K562 (cell line): Measurements from ENCODE around the gene PKLR. TPM values are rescaled to one million over a fixed set of nuclear protein-coding genes. Genes with fewer than 3 reads are reported as not detected.
A peak's percentile ranks its signal among the peaks of the same experiment; 100 is the strongest.

ENCODE experiments used
- ATF7 ChIP-seq: fragments of 450-650 bp; IDR thresholded peaks from 2 replicates; pipeline ENCODE4 v1.7.1; 2014; ENCODE audit warnings: mild to moderate bottlenecking, moderate library complexity
- CC2D1A ChIP-seq: fragments of 450-650 bp; IDR thresholded peaks from 2 replicates; pipeline ENCODE4 v1.6.1; 2017; ENCODE audit warnings: mild to moderate bottlenecking
- GABPA ChIP-seq: fragments of 200-800 bp; sonication (Bioruptor generic); conservative IDR thresholded peaks from 2 replicates; pipeline ENCODE4 v1.6.1; 2016; ENCODE audit warnings: low read depth, missing genetic modification characterization, missing compliant biosample characterization
- HNRNPH1 ChIP-seq: fragments of 200-400 bp; formaldehyde crosslinking; optimal IDR thresholded peaks from 2 replicates; pipeline ENCODE3; 2017; ENCODE audit warnings: low read depth, mild to moderate bottlenecking, low read length, moderate library complexity
- HNRNPUL1 ChIP-seq: fragments of 200-400 bp; formaldehyde crosslinking; IDR thresholded peaks from 2 replicates; pipeline ENCODE4 v1.6.1; 2017; ENCODE audit warnings: low read length
- HSF4 ChIP-seq: fragments of 250-450 bp; sonication (Bioruptor Pico); IDR thresholded peaks from 2 replicates; pipeline ENCODE4 v2.1.2; 2022; ENCODE audit warnings: mild to moderate bottlenecking, moderate library complexity, borderline replicate concordance
- KAT8 ChIP-seq: fragments of 450-650 bp; IDR thresholded peaks from 2 replicates; pipeline ENCODE4 v1.6.1; 2016; ENCODE audit warnings: low read depth, mild to moderate bottlenecking
- KDM5B ChIP-seq: fragments of 200-600 bp; sonication (generic); IDR thresholded peaks from 2 replicates; pipeline ENCODE4 v1.6.1; 2012; ENCODE audit warnings: low read depth, mild to moderate bottlenecking, moderate library complexity, low read length, control low read depth, inconsistent platforms; ENCODE audit not compliant: insufficient replicate concordance
- MCM7 ChIP-seq, 2 experiments: fragments of 450-650 bp; IDR thresholded peaks; 2 replicates each; pipeline ENCODE4 v1.6.1; 2016 to 2018
- NCOA2 ChIP-seq, 2 experiments: fragments of 450-650 bp; IDR thresholded peaks; 2 replicates each; pipeline ENCODE4 v1.6.1; 2018; ENCODE audit warnings: mild to moderate bottlenecking in 2 of 2, moderate library complexity in 1 of 2; ENCODE audit not compliant: partially characterized antibody in 2 of 2
- PML ChIP-seq: IDR thresholded peaks from 2 replicates; pipeline ENCODE4 v1.6.1; 2012; ENCODE audit warnings: low read length, inconsistent platforms
- SIN3A ChIP-seq, 2 experiments: fragments of 150-350 bp in 1 of 2; IDR thresholded peaks; 2 replicates each; pipeline ENCODE4 v1.6.1; 2011 to 2016; ENCODE audit warnings: borderline replicate concordance in 2 of 2, low read depth in 2 of 2, low read length in 2 of 2, mild to moderate bottlenecking in 2 of 2, moderate library complexity in 2 of 2; ENCODE audit not compliant: control insufficient read depth in 1 of 2
- SRSF7 ChIP-seq: fragments of 200-400 bp; formaldehyde crosslinking; optimal IDR thresholded peaks from 2 replicates; pipeline ENCODE3; 2017; ENCODE audit warnings: mild to moderate bottlenecking, low read depth, low read length
- ZBTB7A ChIP-seq: IDR thresholded peaks from 2 replicates; pipeline ENCODE4 v1.6.1; 2011; ENCODE audit warnings: low read depth, mild to moderate bottlenecking, low read length, moderate library complexity, borderline replicate concordance; ENCODE audit not compliant: control insufficient read depth
- ZNF586 ChIP-seq: fragments of 450-650 bp; formaldehyde crosslinking; conservative IDR thresholded peaks from 2 replicates; pipeline ENCODE4 v1.4.0; 2020; ENCODE audit warnings: mild to moderate bottlenecking, moderate library complexity
- ZNF717 ChIP-seq: fragments of 250-450 bp; sonication (Bioruptor Pico); IDR thresholded peaks from 2 replicates; pipeline ENCODE4 v1.5.0; 2021
- polyA plus RNA-seq, 8 experiments: library from polyadenylated mRNA; depleted of rRNA in 4 of 8; stranded (reverse) in 5 of 8; unstranded in 3 of 8; fragments of >200 nt; fragmentation: Nextera tagmentation in 2 of 8; fragmentation: Illumina TruSeq in 1 of 8; extraction: Ambion mirVana in 2 of 8; extraction: Trizol in 1 of 8; gene quantifications; 2 replicates each; pipeline versions ENCODE4 v1.2.1 to v1.2.3, GENCODE V29; 2011 to 2014; ENCODE audit warnings: inconsistent platforms in 1 of 8, missing spikeins in 1 of 8
- total RNA-seq, 7 experiments: library from RNA; depleted of rRNA in 6 of 7; stranded (reverse); fragments of >200 nt in 6 of 7; fragmentation: Illumina TruSeq in 2 of 7; extraction: Trizol in 2 of 7; gene quantifications; 2 replicates each; pipeline versions ENCODE4 v1.2.1 to v1.2.3, GENCODE V29; 2011 to 2021; ENCODE audit warnings: low replicate concordance in 1 of 7
- TF ChIP-seq, protein P1 (sequence below): fragments of 450-650 bp; formaldehyde crosslinking; IDR thresholded peaks from 2 replicates; pipeline ENCODE4 v1.4.0; 2022; ENCODE audit warnings: missing genetic modification characterization
- TF ChIP-seq, protein P2 (sequence below): fragments of 450-650 bp; conservative IDR thresholded peaks from 2 replicates; pipeline ENCODE4 v1.6.1; 2016; ENCODE audit warnings: missing genetic modification characterization, low read depth, mild to moderate bottlenecking, missing compliant biosample characterization, moderate library complexity
- TF ChIP-seq, protein P3 (sequence below): fragments of 200-800 bp; sonication (Bioruptor generic); IDR thresholded peaks from 2 replicates; pipeline ENCODE4 v1.6.1; 2017; ENCODE audit warnings: missing genetic modification characterization, missing compliant biosample characterization
- TF ChIP-seq, protein P4 (sequence below): fragments of 450-650 bp; formaldehyde crosslinking; IDR thresholded peaks from 2 replicates; pipeline ENCODE4 v1.4.0; 2022; ENCODE audit warnings: missing genetic modification characterization
- TF ChIP-seq, protein P5 (sequence below): sonication (generic); formaldehyde crosslinking; IDR thresholded peaks from 2 replicates; pipeline ENCODE4 v1.8.0; 2022; ENCODE audit warnings: missing genetic modification reagents, mild to moderate bottlenecking, moderate library complexity, borderline replicate concordance

The PKLR gene
- total and polyA plus RNA-seq, 9 of the 15 experiments (the other 6 are each of a cell fraction or from before 2014, with no cell fraction given), result 10.7 to 78.4 (median 38.2) TPM

DNA sequence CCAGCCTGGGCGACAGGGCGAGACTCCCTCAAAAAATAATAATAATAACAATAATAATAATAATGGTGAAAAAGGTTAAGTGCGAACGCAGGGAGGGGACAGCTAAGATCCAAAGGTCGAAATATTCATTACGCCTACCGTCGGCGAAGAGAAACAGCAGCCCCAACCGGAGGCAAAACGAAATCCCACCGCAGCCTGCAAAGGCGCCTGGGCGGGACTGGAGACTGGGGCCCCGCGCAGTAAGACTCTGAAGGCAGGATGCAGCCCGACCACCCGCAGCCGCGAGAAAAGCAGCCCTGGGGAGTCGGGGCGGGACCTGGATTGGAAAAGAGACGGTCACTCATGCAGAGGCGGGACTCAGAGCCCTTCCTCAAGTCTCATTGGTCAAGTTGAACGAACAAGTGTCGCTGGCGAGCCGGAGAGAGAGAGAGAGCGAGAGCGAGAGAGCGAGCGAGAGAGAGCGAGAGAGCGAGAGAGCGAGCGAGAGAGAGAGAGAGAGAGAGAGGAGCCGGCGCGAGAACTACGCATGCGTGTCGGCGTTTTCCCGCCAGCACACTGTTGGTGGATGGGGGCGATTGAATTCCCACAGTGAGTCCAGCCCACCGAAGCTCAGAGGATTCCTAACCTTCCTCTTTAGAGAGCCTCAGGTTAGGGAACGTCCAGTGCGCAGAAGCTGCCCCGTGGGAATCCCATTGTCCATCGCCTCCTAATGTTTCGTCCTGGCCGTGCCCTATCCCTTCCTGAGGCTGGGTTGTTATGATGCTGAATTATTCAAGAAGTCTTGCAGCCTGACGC is 56.7 kb downstream of the PKLR start (continued):
- TF ChIP-seq ZNF586 (CRISPR knock-in tag), result no peak
- peak; percentile 83 for TF ChIP-seq PML
- TF ChIP-seq KAT8, result no peak
- TF ChIP-seq CC2D1A, result peak; percentile 90
- TF ChIP-seq, protein P1, sequence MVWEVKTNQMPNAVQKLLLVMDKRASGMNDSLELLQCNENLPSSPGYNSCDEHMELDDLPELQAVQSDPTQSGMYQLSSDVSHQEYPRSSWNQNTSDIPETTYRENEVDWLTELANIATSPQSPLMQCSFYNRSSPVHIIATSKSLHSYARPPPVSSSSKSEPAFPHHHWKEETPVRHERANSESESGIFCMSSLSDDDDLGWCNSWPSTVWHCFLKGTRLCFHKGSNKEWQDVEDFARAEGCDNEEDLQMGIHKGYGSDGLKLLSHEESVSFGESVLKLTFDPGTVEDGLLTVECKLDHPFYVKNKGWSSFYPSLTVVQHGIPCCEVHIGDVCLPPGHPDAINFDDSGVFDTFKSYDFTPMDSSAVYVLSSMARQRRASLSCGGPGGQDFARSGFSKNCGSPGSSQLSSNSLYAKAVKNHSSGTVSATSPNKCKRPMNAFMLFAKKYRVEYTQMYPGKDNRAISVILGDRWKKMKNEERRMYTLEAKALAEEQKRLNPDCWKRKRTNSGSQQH (CRISPR knock-in tag), result peak; percentile 97
- TF ChIP-seq ZNF717, result no peak
- no peak for TF ChIP-seq SRSF7
- TF ChIP-seq MCM7 (IDR thresholded peaks at IDR 0.05), result peak; percentile 91 to 95; a peak in 2 of 4 replicates
- TF ChIP-seq, protein P2, sequence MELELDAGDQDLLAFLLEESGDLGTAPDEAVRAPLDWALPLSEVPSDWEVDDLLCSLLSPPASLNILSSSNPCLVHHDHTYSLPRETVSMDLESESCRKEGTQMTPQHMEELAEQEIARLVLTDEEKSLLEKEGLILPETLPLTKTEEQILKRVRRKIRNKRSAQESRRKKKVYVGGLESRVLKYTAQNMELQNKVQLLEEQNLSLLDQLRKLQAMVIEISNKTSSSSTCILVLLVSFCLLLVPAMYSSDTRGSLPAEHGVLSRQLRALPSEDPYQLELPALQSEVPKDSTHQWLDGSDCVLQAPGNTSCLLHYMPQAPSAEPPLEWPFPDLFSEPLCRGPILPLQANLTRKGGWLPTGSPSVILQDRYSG (tag), result no peak
- TF ChIP-seq ZBTB7A, result peak; percentile 92
- no peak for TF ChIP-seq HNRNPH1
- TF ChIP-seq NCOA2 (IDR thresholded peaks at IDR 0.05; ENCODE audit: partially characterized antibody in 2 of 2), result no peak
- TF ChIP-seq HSF4, result no peak
- TF ChIP-seq SIN3A (IDR thresholded peaks at IDR 0.05; ENCODE audit: borderline replicate concordance in 2 of 2, control insufficient read depth in 1 of 2, low read depth in 2 of 2, low read length in 2 of 2), result peak; percentile 81 to 82
- TF ChIP-seq, protein P3, sequence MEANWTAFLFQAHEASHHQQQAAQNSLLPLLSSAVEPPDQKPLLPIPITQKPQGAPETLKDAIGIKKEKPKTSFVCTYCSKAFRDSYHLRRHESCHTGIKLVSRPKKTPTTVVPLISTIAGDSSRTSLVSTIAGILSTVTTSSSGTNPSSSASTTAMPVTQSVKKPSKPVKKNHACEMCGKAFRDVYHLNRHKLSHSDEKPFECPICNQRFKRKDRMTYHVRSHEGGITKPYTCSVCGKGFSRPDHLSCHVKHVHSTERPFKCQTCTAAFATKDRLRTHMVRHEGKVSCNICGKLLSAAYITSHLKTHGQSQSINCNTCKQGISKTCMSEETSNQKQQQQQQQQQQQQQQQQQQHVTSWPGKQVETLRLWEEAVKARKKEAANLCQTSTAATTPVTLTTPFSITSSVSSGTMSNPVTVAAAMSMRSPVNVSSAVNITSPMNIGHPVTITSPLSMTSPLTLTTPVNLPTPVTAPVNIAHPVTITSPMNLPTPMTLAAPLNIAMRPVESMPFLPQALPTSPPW (CRISPR knock-in tag), result peak; percentile 80
- peak; percentile 92 for TF ChIP-seq ATF7
- TF ChIP-seq HNRNPUL1, result 0 out of 2 replicates have a peak, but pooled peaks have one; percentile 63
- peak; percentile 58; the same call in 1 of the 2 replicates for TF ChIP-seq GABPA
- TF ChIP-seq KDM5B, result peak; percentile 82
- TF ChIP-seq, protein P4, sequence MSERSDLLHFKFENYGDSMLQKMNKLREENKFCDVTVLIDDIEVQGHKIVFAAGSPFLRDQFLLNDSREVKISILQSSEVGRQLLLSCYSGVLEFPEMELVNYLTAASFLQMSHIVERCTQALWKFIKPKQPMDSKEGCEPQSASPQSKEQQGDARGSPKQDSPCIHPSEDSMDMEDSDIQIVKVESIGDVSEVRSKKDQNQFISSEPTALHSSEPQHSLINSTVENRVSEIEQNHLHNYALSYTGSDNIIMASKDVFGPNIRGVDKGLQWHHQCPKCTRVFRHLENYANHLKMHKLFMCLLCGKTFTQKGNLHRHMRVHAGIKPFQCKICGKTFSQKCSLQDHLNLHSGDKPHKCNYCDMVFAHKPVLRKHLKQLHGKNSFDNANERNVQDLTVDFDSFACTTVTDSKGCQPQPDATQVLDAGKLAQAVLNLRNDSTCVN (CRISPR knock-in tag), result peak; percentile 96; the same call in 1 of the 2 replicates
- TF ChIP-seq, protein P5, sequence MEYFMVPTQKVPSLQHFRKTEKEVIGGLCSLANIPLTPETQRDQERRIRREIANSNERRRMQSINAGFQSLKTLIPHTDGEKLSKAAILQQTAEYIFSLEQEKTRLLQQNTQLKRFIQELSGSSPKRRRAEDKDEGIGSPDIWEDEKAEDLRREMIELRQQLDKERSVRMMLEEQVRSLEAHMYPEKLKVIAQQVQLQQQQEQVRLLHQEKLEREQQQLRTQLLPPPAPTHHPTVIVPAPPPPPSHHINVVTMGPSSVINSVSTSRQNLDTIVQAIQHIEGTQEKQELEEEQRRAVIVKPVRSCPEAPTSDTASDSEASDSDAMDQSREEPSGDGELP (CRISPR knock-in tag), result peak; percentile 89
